ENCODE measurements around the gene ITGAV. TPM values are rescaled to one million over a fixed set of nuclear protein-coding genes. Genes with fewer than 3 reads are reported as not detected.

ITGAV gene
- total RNA-seq, 4 donors from 2014 or later = 69.8 to 84.7 (median 78.8) TPM

GRCh38 chr2:186569897-186570296 lies 20.0 kb upstream of the ITGAV start:
- H3K4me3 ChIP-seq (ENCODE audit: low read depth, poor library complexity, severe bottlenecking) = no peak overlapping the region
- intact Hi-C loops (cut with DNase I; ENCODE audit: low total_unique reads) = no loop called here
- TF ChIP-seq POLR2A (IDR thresholded peaks at IDR 0.05) (no peak), CTCF (IDR thresholded peaks at IDR 0.05) (no peak)
- no peak for DNase-seq (ENCODE audit: low spot score in 2 of 2)
- WGBS, 2 donors = 71 to 77% methylated on average over 2 of the region's 2 CpGs

DNA sequence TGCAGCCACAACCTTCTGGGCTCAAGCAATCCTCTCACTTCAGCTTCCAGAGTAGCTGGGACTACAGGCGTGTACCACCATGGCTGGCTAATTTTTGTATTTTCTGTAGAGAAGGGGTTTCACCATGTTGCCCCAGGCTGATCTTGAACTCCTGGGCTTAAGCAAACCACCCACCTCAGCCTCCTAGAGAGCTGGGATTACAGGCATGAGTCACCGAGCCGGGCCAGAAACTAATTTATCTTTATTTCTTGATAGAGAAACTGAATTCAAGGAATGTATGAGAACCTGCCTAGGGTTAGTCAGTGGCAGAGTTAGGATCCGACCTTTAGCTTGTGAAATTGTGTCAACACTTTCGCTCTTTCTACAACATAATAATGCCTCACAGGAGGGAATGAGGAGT lies 19.3 kb upstream of the ITGAV start:
- no peak overlapping the region for H3K4me3 ChIP-seq (ENCODE audit: low read depth, poor library complexity, severe bottlenecking)
- 53 to 59% methylated on average over 5 of the region's 5 CpGs for WGBS, 2 donors
- intact Hi-C loops (cut with DNase I; ENCODE audit: low total_unique reads) = no loop called here
- no peak for DNase-seq (ENCODE audit: low spot score in 2 of 2)
- no peak for TF ChIP-seq CTCF (IDR thresholded peaks at IDR 0.05)
- TF ChIP-seq POLR2A (IDR thresholded peaks at IDR 0.05) = no peak

- no peak for DNase-seq (ENCODE audit: low spot score in 2 of 2)
- WGBS, 2 donors = 77 to 86% methylated on average over 5 of the region's 5 CpGs
- TF ChIP-seq CTCF (IDR thresholded peaks at IDR 0.05) = no peak
- TF ChIP-seq POLR2A (IDR thresholded peaks at IDR 0.05) = no peak
- intact Hi-C loops (cut with DNase I; ENCODE audit: low total_unique reads) = no loop called here
- H3K4me3 ChIP-seq (ENCODE audit: low read depth, poor library complexity, severe bottlenecking) = no peak overlapping the region
These were observed 17.2 kb upstream of the ITGAV start for GRCh38 chr2:186572705-186573104.

DNA sequence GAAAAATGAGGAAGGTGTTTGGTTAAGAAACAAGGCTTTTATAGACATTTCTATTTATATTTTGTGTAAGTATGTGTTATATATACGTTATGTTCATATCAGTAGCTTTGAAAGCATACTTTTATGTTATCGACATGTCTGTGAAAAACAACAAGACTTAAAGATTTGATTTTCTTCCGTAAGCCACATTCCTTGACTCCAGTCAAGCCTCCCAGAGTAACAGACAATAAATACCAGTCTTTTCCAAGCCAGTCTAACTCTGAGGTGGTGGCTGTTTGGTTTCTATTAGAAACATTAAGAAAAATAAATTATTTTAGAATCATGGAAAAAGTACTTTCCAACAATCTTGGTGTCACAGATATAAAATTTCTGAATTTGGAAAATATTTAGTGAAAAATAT lies 16.3 kb upstream of the ITGAV start:
- TF ChIP-seq POLR2A (IDR thresholded peaks at IDR 0.05) = no peak
- TF ChIP-seq CTCF (IDR thresholded peaks at IDR 0.05) = no peak

DNA sequence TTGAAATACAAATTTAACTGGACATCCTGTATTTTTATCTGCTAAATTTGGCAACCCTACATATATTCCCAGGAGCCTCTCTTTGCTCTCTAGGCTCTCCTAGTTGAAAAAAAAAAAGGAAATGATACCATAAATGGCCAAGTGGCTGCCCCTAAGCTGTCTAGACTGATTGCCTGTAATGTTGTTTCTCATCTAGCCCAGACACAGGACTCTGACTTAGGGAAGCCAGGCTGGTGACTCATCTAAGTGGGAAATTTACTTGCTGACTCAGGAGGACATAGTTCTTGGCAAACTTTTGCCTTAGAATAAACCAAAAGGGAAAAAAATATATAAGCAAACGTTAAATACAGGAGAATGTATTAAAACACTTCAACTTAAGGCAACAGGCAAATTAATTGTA lies 14.6 kb upstream of the ITGAV start:
- H3K4me3 ChIP-seq (ENCODE audit: low read depth, poor library complexity, severe bottlenecking) = no peak overlapping the region
- intact Hi-C loops (cut with DNase I; ENCODE audit: low total_unique reads) = no loop called here
- peak in 1 of 3 donors; percentile 53 for TF ChIP-seq CTCF (IDR thresholded peaks at IDR 0.05)
- TF ChIP-seq POLR2A (IDR thresholded peaks at IDR 0.05) = no peak
- 2 to 3% methylated on average over 1 of the region's 1 CpG for WGBS, 2 donors
- DNase-seq (ENCODE audit: low spot score in 2 of 2) = peak in 1 of 2 donors; percentile 45

More for the DNA sequence above, 16.3 kb upstream of the ITGAV start:
- 84 to 90% methylated on average over 3 of the region's 3 CpGs for WGBS, 2 donors
- DNase-seq (ENCODE audit: low spot score in 2 of 2) = no peak
- intact Hi-C loops (cut with DNase I; ENCODE audit: low total_unique reads) = no loop called here
- H3K4me3 ChIP-seq (ENCODE audit: low read depth, poor library complexity, severe bottlenecking) = no peak overlapping the region

DNA sequence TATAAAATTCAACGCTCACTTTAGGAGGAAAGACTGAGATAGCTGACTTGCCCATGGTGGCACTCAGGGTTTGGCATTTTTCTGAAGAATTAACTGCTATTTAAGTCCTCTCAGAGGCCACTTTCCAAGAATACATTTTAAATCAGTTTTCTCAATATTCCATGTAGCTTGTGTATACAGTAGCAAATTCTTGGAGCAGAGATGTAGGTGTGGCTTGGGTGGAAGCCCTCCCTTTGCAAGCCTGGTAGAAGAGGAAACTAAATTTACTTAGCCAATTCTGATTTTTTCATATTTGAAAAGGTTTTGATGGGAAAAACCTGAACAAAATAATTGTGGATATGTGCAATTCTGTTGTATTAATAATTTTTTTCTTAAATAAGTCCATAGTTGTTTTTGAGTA lies 14.0 kb upstream of the ITGAV start:
- intact Hi-C loops (cut with DNase I; ENCODE audit: low total_unique reads) = no loop called here
- no peak for DNase-seq (ENCODE audit: low spot score in 2 of 2)
- WGBS, 2 donors = 77 to 81% methylated on average over 1 of the region's 1 CpG
- H3K4me3 ChIP-seq (ENCODE audit: low read depth, poor library complexity, severe bottlenecking) = no peak overlapping the region
- TF ChIP-seq CTCF (IDR thresholded peaks at IDR 0.05) (no peak), POLR2A (IDR thresholded peaks at IDR 0.05) (no peak)

Data from lower leg skin (tissue), 4 donors.